ENCODE data around the gene ASMT.
"Not testable (repeated sequence)": the region's sequence is repeated elsewhere in the genome, so short reads cannot be mapped to it uniquely, and the experiment has no call there.

The ASMT gene

DNA sequence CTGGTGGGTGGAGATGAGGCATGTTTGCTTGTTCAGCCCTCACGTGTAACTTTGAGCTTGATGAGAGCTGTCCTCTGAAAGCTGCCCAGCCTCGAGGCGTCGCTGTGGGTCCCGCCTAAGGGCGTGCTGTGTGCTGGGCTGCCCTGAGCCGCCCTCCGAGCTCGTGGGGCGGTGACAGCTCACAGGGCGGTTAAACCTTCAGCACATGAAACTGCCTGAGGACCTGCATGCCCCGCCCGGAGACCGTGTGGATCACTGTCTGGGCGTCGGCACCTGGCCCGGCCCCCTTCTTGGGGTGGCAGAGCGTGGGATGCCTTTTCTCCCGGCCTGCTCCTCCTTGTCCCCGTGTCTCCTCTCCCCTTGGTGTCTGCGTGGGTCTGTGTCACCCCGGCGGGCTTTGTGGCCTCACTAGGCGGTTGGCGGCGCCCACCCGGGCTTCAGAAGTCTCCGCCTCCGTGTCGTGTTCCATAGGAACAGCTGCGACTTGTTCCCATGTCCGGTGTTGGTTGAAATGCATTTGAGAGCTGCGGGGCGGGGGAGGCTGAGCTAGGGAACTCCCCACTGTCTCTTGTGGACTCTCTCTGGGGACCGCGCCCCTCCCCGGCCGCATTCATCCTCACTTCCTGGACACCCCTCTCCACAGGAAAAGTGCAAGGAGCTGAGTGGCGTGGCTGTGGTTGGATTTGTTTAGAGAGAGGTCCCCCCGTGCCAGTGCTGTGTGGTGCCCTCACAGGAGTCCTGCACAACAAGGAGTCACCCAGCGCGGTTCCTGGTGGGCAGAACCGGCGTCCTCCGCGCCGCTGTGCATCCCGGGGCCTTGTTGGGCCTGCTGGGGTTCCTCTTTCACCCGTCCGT is 16.6 kb upstream of the ASMT start:
- no peak for DNase-seq

DNA sequence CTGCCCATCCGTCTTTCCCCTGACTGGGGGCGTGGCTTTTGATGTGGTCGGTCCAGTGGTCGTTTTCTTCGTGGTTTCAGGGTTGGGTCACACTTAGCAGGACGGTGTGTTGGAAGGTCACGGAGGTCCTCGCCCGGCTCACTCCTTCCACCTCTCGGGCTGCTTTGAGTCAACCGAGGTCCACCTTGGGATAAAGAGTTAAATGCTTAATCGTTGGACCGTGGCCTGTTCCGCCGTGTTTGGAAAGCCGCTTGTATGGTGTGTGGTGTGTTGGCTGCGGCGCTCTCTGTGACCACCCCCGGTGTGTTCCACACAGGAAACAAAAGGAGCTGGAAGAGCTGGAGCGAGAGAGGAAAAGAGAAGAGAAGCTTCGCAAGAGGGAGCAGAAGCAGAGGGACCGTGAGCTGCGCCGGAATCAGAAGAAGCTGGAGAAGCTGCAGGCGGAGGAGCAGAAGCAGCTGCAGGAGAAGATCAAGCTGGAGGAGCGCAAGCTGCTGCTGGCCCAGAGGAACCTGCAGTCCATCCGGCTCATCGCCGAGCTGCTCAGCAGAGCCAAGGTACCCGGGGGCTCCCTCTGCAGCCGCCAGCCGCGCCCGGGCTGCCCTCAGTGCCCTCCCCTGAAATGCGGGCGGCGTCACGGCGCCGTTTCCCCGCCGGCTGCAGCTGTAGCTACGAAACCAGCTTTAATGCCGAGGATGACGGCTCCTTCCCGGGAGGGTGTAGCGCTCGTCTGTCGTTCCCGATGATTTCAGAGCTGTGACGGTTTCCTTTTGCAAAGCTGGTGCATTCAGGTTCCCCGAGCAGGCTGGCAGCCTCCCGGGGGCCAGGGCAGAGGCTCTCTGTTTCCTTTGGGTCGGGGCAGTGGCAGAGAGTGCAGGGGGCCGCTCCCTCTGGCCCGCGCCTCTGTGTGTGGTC is 15.7 kb upstream of the ASMT start:
- DNase-seq = no peak

DNA sequence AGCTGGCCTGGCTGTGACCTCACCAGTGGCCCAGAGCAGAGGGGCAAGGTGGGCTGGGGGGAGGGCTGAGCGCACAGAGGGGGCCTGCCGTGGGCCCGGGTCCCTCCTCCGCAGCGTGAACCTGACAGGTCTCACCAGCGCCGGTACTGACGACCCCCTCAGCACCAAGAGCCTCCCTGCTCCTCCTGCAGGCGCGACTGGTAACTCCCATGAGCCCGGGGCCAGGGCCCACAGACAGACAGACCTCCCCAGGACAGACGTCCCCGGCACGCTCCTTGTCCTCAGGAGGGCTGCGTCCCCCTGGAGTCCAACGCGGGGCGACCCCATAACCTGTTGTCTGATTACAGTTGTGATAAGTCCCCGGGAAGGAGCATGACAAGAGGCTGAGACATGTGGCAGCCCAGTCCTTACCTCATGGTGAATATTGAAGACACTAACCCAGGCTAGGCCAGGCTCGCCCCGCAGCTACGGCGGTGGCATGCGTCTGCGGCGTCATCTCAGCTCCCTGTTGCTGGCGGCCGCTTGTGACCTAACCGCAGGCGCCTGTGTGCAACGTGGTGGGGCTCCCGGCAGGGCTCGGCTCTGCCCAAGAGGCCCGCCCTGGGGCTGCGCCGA is 15.0 kb upstream of the ASMT start:
- no peak for DNase-seq

DNA sequence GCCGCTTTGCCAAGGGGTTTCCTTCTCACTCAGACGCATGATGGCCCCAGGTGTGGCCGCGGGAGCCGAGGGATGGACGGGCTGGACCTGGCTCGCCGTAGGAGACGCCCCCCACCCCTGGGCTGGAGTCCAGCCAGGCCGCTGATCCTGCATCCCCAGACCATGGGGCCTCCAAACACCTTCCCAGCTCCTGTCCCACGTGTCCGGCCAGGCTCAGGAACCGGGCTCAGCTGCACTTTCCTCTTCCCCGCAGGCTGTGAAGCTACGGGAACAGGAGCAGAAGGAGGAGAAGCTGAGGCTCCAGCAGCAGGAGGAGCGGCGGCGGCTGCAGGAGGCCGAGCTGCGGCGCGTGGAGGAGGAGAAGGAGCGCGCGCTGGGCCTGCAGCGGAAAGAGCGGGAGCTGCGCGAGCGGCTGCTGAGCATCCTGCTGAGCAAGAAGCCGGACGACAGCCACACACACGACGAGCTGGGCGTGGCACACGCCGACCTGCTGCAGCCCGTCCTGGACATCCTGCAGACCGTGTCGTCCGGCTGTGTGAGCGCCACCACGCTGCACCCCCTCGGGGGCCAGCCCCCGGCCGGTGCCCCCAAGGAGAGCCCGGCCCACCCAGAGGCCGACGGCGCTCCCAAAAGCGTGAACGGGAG is 14.3 kb upstream of the ASMT start:
- no peak for DNase-seq

DNA sequence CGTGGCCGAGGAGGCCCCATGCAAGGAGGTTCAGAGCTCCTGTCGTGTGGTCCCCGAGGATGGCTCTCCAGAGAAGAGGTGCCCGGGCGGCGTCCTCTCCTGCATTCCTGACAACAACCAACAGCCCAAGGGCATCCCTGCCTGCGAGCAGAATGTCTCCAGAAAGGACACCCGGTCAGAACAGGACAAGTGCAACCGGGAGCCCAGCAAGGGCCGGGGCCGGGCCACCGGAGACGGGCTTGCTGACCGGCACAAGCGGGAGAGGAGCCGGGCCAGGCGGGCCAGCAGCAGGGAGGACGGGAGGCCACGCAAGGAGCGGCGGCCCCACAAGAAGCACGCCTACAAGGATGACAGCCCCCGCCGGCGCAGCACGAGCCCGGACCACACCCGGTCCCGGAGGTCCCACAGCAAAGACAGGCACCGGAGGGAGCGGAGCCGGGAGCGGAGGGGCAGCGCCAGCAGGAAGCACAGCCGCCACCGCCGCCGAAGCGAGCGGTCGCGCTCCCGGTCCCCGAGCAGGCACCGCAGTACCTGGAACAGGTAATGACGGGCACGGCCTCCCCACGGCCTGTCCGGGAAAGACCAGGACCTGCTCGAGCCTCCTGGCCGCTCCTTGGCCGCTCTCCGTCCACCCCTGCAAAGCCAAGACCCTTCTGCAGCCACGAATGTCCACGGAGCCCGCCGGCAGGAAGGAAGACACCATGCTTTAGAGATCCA is 13.7 kb upstream of the ASMT start:
- no peak for DNase-seq

DNA sequence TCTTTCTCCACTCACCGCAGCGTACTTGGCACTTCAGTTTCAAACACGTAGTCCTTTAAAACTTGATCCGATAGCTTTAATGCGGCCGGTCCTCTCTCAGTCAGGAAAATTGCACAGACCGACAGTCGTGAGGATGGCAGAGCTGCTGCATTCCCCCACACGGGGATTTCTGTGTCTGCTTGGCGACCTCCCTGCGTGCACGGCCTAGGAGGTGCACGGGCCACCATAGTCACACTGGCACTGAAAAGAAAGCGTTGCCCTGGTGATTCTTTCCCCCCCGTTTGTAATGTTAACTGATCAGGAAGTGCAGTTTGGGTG is 13.1 kb upstream of the ASMT start:
- DNase-seq = no peak

DNA sequence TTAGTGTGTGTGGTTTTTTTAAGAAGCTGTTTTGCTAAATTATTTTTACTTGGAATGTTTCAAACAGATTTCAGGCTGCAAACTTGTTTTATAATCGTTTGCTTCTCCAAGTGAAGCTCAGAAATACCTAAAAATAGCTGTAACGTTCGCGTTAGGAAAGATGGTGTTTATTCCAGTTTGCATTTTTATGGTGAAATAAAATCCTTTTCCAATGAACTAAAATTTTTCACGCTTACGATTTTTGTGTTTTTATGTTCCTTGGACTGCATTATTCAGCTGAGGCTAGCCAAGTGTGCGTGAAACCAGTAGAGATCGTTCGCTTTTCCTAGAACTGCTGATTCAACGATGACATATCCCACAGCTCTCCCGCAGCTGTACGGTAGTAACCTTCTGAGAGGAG is 12.6 kb upstream of the ASMT start:
- DNase-seq = no peak

DNA sequence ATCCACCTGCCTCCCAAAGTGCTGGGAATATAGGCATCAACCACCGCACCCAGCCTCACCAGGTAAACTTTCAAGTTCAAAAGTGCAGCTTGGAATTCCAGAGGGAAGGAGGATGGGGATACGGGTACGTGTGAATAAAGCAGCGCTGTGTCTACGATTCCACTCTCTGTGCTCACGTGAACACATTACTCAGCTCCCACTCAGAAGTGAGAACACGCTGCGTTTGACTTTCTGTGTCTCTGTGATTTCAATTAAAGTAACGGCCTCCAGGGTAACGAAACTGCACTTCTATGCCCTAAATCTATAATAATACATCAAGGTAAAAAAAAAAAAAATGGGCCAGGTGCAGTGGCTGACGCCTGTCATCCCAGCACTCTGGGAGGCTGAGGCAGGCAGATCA is 8.4 kb upstream of the ASMT start:
- DNase-seq = no peak

DNA sequence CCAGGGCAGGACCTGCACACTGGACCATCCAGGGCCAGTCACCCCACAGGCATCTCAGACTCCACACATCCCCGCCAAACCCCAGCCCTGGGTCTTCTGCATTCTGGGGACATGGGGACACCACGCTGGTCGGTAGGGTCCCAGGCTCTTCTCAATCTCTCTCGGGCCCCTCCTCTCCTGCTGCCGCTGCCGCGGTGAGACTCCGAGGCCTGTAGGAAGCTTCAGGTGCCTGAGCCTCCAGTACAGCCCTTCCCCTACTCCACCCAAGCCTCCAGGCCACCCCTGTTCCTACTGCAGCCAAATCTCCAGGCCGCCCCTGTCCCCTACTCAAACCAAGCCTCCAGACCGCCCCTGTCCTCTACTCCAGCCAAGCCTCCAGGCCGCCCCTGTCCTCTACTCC is 5.5 kb upstream of the ASMT start:
- no peak for DNase-seq

DNA sequence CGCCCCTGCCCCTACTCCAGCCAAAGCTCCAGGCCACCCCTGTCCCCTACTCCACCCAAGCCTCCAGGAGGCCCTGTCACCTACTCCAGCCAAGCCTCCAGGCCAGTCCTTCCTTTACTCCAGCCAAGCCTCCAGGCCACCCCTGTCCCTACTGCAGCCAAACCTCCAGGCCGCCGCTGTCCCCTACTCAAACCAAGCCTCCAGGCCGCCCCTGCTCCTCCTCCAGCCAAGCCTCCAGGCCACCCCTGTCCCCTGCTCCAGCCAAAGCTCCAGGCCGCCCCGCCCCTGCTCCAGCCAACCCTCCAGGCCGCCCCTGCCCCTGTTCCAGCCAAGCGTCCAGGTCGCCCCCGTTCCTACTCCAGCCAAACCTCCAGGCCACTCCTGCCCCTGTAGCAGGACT is 5.1 kb upstream of the ASMT start:
- no peak for DNase-seq

DNA sequence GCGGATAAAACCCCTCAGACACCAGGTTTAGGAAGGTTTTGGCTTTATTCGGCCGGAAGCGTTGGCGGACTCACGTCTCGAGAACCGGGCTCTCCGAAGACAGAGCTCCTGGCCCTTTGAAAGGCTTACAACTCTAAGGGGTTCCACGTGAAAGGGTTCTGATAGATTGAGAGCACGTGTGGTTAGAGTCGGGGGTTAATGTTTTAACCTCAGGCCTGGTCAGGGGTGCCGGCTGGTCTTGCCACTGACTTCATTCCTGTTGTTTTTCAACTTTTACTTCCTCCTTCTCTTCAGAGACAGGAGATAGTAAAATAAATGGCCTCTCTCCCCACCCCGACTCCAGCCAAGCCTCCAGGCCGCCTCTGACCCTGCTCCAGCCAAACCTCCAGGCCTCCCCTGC is 4.7 kb upstream of the ASMT start:
- no peak for DNase-seq

DNA sequence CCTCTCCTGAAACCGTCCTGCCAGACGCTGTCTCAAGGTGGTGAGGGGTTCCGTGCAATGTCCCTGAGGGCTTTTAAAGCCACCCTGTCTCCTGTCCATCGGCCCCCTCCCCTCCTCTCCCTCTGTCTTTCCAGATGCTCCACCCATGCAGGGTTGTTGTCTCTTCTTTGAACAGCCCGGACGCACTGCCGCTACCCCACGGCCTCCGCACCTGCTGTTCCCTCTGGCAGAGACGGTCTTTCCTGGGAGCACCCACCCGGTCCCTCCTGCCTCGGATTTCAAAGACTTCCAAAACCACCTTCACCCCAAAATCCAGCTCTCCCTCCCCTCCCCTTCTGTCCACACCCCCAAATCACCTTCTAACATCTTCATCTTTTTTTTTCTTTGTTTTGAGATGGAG is 4.1 kb upstream of the ASMT start:
- no peak for DNase-seq

DNA sequence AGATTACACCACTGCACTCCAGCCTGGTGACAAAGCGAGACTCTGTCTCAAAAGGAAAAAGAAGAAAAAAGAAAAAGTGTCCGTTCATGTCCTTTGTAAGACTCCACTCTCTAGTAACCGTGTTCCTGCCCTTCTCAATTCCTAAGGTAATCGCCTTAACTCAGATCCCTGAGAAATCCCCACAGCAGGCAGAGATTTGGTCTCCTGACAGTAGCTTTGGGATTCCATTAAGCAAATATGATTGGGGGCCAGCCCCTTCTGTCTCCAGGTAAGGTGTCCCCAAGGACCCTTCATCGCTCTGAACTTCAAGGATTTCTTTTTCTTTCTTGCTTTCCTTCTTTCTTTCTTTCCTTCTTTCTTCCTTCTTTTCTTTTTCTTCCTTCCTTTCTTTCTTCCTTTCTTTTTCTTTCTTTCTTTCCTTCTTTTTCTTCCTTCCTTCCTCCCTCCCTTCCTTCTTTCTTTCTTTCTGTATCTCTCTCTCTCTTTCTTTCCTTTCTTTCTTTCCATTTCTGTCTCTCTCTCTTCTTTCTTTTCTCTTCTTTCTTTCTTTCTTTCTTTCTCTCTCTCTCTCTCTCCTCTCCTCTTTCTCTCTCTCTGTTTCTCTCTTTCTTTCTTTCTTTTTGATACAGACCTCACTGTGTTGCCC is 2.1 kb upstream of the ASMT start:
- no peak for DNase-seq

DNA sequence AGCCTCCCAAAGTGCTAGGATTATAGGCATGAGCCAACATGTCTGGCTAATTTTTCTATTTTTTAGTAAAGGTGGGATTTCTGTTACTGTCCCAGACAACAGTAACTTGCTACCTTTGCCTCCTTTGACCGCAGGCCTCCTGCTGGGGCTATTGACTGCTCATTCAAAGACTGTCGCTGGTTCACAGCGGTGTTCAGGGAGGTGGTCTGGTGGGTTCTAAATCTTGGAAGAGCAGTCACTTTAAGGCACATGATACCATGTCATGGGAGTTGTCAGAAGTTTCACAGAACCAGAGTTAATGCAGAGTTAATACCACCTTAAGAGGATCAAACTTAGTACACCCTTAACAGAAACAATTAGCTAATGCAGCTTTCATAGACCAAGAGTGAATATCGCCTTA is 3.8 kb downstream of the ASMT start:
- no peak for DNase-seq

DNA sequence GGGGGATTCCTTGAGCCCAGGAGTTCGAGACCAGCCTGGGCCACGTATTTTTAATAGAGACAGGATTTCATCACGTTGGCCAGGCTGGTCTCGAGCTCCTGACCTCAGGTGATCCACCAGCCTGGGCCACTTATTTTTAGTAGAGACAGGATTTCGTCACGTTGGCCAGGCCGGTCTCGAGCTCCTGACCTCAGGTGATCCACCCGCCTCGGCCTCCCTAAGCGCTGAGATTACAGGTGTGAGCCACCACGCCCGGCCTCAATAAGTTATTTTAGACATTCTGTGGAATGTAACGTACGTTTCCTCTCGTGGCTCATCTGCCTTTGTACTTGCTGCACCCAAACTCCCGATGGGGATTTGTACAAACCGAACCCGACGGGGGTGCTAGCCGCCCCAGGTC is 8.8 kb downstream of the ASMT start:
- DNase-seq = no peak

DNA sequence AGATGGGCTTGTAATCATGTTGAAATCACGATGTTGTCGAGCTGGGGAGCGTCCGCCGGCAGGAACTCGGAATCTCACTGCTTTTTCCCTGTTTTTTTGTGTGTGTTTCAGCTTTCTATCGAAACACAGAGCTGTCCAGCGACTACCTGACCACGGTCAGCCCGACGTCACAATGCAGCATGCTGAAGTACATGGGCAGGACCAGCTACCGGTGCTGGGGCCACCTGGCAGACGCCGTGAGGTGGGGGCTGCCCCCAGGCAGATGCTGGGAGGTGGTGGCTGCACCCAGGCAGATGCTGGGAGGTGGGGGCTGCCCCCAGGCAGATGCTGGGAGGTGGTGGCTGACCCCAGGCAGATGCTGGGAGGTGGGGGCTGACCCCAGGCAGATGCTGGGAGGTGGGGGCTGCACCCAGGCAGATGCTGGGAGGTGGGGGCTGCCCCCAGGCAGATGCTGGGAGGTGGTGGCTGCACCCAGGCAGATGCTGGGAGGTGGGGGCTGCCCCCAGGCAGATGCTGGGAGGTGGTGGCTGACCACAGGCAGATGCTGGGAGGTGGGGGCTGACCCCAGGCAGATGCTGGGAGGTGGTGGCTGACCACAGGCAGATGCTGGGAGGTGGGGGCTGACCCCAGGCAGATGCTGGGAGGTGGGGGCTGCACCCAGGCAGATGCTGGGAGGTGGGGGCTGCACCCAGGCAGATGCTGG is 9.4 kb downstream of the ASMT start:
- DNase-seq = not testable (repeated sequence)

DNA sequence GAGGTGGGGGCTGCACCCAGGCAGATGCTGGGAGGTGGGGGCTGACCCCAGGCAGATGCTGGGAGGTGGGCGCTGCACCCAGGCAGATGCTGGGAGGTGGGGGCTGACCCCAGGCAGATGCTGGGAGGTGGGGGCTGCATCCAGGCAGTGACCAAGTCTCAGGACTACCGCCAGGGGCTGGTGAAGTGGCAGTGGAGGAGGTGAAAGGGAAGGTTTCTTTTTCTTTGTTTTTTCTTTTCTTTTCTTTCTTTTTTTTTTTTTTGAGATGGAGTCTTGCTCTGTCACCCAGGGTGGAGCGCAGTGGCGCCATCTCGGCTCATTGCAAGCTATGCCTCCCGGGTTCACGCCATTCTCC is 10.0 kb downstream of the ASMT start:
- DNase-seq = not testable (repeated sequence)

DNA sequence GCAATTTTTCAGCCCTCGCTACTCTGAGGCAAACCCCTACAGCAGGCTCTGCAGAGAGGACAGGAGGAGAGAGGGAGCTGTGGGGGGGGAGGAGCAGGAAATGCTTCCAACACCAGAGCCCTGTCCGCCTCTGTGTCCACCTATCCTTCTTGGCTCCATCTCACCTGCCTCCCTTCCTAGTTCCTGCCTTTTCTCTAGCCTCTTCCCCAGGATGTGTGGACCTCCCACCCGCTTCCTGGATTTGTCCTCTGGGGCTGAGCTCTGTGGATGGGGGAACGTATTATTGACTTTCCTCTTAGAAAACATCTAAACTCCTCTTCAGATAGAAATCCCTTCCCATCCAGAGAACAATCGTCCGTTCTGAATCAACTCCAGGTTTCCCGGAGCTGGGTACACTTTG is 14.4 kb downstream of the ASMT start:
- no peak for DNase-seq

DNA sequence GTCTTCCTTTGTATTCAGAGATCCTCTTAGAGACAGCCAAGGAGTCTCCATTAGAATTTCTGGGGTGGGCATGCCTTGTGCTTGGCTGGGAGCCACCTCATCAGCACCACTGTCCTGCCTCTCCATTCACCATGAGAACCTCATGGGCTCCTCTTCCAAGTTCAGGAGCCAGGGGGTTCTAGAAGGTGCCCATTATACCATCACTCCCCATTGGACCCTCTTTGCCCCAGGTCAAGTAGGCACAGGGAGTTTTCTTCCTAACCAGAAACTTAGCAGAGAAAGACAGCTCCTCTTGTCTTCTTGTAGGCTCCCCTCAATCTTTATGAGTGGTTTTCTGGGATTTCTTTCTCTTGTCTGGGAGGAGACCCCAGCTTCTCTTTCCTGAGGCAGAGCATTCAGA is 31.1 kb downstream of the ASMT start:
- no peak for DNase-seq

DNA sequence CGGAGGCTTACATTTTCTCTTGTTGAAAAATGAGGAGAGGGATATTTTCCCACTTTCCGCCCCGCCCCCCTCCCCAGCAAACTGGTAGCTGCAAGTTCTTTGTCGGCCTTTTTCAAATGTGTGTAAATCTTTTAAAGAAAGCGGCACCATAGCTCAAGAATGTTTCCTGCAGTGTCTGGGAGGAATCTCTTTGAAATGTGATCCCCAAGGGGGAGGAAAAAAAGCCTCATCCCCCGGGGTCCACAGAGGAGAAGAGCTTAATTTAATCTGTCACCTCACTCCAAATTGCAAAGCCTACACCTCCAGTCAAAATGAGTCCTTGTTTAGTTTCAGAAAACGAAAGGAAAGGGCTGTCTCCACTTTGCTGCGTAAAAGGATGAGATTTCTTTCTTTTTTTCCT is 34.8 kb downstream of the ASMT start:
- DNase-seq = no peak

DNA sequence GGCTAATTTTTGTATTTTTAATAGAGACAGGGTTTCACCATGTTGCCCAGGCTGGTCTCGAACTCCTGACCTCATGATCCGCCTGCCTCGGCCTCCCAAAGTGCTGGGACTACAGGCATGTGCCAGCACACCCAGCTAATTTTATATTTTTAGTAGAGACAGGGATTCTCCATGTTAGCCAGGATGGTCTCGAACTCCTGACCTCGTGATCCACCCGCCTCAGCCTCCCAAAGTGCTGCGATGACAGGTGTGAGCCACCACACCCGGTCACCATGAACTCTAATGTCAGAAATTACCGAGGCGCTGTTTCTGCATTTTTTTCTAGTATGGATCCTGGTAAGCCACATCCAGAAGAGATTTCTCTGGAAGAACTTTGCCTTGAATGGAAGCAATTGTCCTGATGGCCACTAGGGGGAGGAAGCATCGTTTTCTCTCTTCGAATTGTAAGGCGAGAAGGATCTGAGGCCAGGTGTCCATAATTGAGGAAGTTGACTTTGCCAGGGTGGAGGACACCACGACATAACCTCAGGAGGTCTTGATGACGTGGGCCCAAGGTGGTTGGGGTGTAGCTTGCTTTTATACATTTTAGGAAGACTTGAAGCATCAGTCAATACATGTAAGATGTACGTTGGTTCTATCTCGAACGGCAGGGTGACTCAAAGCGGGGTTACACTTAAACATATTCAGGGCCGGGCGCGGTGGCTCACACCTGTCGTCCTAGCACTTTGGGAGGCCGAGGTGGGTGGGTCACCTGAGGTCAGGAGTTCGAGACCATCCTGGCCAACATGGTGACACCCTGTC is 37.4 kb downstream of the ASMT start:
- DNase-seq = peak; percentile 47
